ENCODE results near the gene PDCD2. TPM values are rescaled to one million over a fixed set of nuclear protein-coding genes. Genes with fewer than 3 reads are reported as not detected.
"Not testable (repeated sequence)": the region's sequence is repeated elsewhere in the genome, so short reads cannot be mapped to it uniquely, and the experiment has no call there.

Gene PDCD2
- total RNA-seq, 1 donor from 2014 or later = 28.7 TPM

DNA sequence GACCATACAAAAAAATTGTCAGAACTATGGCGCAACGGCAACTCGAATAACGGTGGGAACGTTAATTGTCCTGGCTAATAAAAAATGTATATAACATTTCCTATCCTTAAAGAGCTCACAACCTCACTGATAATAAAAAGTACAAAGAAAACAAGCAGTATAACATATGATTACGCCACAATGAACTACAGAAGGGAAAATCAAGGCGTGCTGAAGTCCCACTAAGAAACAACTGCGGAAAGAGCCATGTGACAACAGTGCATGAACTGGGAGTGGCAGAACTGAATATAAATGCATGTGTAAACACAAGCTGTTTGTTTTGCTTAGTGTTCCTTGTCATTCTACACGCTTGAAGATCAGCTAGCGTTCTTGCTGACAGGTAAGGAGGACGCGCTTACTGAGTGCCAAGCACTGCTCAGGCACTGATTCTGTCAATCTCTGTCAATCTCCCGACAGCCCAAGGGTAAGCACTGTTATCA lies 30.9 kb downstream of the PDCD2 start:
- peak; percentile 54 for ATAC-seq

DNA sequence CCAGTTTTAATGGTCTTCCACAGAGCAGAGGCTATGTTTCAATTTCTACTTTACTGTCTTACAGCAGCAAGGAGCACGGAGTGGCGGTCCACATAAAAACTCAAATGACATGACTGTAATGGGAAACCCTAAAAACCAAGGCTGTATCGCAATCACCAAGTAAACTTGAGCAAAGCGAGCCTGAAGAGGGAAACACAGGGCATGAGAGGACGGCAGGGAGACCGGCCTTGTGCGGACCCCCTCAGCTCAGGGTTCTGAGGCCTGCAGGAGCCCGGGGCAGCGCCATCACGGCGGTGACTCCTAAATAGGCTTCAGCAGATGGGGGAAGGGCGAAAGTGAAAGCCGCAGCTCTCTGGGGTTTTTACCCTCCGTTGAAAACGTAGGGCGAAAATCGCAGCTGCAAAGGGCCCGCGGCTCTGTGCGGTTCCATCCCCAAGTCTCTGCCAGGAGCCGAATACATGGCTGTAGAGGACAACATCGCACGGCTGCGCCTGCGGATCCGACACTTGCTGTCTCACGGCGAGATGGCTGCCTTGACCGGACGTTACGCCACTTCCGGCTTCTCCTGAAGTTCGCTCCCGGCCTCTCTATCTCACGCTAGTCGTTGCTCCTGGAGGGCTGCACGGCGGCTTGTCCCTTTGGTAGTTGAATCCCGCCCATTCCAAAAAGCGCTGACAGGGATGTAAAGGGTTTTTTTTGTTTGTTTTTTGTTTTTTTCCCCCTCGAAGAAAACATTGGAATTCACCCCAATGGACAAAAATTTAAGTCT lies 31.5 kb downstream of the PDCD2 start, which contains the start of gene PSMB1:
Gene PSMB1, minus strand, starts transcription at position 543 of the 769 bp plus-strand sequence. Its CDS starts 65 bp downstream, at position 478.
- peak; percentile 94 for DNase-seq
- peak; percentile 92 for ATAC-seq
- intact Hi-C loops (cut with micrococcal nuclease) = no loop called here

More for the DNA sequence above, 30.9 kb downstream of the PDCD2 start:
- intact Hi-C loops (cut with micrococcal nuclease) = no loop called here
- no peak for DNase-seq

DNA sequence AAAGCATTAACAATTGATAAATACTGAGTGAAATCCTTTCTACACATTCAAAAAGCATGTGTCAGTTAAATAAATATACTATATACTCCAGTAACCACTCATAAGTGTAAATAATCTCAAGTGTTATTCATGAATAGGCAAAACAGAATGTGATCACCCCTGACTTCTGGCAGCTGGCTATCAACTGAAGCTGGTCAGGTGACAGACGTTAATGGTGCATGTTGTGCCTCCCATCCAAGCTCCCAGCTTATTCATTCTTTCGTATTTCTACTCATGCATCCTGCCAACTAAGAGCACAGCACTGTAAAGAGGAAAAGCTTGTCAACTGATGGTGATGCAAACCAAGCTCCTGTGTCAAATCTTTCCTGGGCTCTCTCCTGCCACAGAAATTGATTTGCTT lies 39.0 kb downstream of the PDCD2 start:
- peak; percentile 81 for ATAC-seq
- intact Hi-C loops (cut with micrococcal nuclease) = no loop called here
- no peak for DNase-seq

GRCh38 chr6:170542031-170542719 lies 42.3 kb downstream of the PDCD2 start:
- ATAC-seq (no peak), DNase-seq (no peak)
- intact Hi-C loops (cut with micrococcal nuclease) = no loop called here

DNA sequence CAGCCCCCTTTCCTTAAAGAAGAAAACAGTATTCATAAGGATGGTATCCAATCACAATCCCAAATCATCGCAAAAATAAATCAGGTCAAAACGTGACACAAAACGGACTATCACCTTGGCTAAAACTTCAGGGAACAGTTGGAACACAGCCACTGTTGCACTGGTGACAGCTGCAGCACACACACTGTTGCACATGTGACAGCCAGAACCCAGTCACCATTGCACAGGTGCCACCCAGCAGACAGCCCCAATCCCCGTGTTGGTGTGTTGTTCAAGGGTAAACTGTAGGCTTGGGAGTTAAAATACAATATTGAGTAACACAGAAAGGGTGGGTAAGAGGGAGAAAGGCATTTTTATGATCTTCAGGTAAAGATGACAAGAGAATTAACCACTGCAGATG lies 47.1 kb downstream of the PDCD2 start:
- ATAC-seq = no peak
- no peak for DNase-seq
- intact Hi-C loops (cut with micrococcal nuclease) = no loop called here

DNA sequence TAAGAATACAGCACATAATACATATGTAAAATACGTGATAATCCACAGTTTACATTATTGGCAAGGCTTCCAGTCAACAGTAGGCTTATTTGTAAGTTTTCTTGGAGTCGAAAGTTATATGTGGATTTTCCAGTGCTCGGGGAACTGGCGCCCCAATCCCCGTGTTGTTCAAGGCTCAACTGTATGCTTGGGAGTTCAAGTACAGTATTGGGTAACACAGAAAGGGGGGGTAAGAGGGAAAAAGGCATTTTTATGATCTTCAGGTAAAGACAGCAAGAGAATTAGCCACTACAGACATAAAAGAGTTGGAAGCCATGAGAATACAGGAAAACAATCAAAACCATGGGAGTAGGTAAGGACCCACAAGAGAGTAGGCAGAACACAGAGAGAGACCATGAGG lies 47.8 kb downstream of the PDCD2 start:
- no peak for DNase-seq
- no peak for ATAC-seq
- intact Hi-C loops (cut with micrococcal nuclease) = no loop called here

DNA sequence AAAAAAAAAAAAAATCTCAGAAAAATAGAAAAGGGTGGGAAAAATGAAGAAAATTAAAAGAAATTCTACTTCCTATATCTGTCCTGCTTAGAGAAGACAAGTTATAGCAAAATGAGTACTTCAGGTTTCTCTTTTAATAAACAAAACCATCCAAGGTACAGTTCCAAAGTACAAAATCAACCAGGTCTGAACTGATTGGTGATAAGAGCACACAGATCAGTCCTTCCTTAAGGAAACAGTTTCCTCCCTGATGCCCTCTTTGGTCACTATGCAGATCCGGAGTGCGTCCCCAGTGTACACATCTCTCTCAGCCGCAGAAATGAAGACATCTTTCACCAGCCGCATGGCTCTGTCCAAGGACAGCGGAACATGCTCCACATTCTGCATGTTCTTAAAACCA lies 49.4 kb downstream of the PDCD2 start:
- DNase-seq = no peak
- intact Hi-C loops (cut with micrococcal nuclease) = no loop called here
- no peak for ATAC-seq

DNA sequence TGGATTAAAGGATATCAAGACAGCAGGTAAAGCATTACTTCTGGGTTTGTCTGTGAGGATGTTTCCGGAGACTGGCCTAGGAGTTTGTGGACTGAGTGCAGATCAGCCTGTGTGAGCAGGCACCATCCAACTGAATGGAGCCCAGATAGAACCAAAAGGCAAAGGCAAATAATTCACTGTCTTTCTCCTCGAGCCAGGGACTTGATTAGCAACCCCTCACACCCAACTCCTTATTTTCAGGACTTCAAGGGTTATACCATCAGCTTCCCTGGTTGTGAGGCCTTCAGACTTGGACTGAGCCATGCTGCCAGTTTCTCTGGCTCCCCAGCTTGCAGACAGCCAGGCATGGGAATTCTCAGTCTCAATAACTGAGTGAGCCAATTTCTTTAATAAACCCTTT lies 50.6 kb downstream of the PDCD2 start:
- intact Hi-C loops (cut with micrococcal nuclease) = no loop called here
- no peak for DNase-seq
- no peak for ATAC-seq

GRCh38 chr6:170532867-170533488 lies 51.5 kb downstream of the PDCD2 start:
- DNase-seq (no peak), ATAC-seq (no peak)
- intact Hi-C loops (cut with micrococcal nuclease) = no loop called here

DNA sequence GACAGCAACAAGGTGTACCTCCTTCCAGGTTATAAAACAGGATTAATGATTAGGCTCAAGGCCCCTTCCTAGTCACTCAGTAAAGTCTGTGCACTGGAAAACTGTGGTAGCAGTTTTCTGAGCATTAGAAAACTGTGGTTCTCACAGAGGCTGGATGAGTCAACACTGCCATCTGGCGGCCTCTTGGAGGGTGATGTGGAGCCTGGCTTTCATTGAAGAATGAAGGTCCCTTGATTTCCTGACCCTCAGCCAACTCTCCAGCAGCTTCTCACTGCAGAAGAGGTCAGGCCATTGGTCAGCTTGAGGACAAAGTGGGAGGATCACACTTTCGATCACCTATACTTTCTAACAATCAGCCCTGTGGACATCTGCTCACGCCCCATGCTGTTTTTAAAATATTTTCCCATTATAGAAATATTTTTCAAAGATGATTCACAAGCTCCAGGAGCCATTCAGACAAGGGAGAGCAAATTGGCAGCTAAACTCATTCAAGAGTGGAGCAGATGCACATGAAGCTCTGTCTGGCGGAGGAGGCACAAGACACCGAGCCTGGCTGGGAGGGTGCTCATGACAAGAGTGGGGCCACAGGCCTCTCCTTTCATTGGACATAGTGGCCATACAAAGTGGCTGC lies 54.5 kb downstream of the PDCD2 start:
- intact Hi-C loops (cut with micrococcal nuclease) = loop anchor here (5.0 to 10.0 kb wide), 2 partner anchors 225 to 698 kb away; partner anchors contain the start of gene FAM120B
- peak; percentile 85 for ATAC-seq

DNA sequence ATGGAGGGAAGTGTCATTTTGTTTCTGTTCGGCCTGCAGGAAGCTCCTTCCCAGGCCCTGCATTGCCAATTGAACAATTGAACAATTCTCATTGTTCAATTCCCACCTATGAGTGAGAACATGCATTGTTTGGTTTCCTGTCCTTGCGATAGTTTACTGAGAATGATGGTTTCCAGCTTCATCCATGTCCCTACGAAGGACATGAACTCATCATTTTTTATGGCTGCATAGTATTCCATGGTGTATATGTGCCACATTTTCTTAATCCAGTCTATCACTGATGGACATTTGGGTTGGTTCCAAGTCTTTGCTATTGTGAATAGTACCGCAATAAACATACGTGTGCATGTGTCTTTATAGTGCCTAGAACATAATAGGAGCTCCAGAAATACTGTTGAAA lies 56.4 kb downstream of the PDCD2 start:
- intact Hi-C loops (cut with micrococcal nuclease) = loop anchor here (5.0 to 10.0 kb wide), 2 partner anchors 223 to 696 kb away; partner anchors contain the start of gene FAM120B
- DNase-seq, ATAC-seq: not testable (repeated sequence)

More for the DNA sequence above, 54.5 kb downstream of the PDCD2 start:
- peak; percentile 84 for DNase-seq

- ATAC-seq = no peak
- intact Hi-C loops (cut with micrococcal nuclease) = loop anchor here (5.0 to 10.0 kb wide), 2 partner anchors 221 to 693 kb away; partner anchors contain the start of gene FAM120B
- no peak for DNase-seq
These were observed 58.6 kb downstream of the PDCD2 start for GRCh38 chr6:170525795-170526194.

Other genes with a start within 250 kb of the PDCD2 start
- 138 TPM for gene PSMB1, start 31.3 kb downstream of the PDCD2 start, total RNA-seq
- 8.8 TPM for gene TBP, start 30.3 kb downstream of the PDCD2 start, total RNA-seq

All from left ventricle myocardium superior (tissue), 1 donor.